Dermis blood vessel endothelial cell (primary cell): ENCODE data around the gene GABRG3. TPM values are rescaled to one million over a fixed set of nuclear protein-coding genes. Genes with fewer than 3 reads are reported as not detected.

Experiments
- DNase-seq: peaks from one replicate; pipeline ENCODE4 v3.0.0; 2010
- total RNA-seq: library from RNA; depleted of rRNA; stranded (reverse); fragments of >200 nt; gene quantifications from 2 replicates; pipeline ENCODE4 v1.2.3, GENCODE V29; 2014

Gene GABRG3
- total RNA-seq, 1 donor from 2014 or later: not detected

GRCh38 chr15:27530994-27531393 lies 560.0 kb downstream of the GABRG3 start:
- no peak for DNase-seq

GRCh38 chr15:27532358-27532757 lies 561.4 kb downstream of the GABRG3 start:
- no peak for DNase-seq

- no peak for DNase-seq
Observed at GRCh38 chr15:27535445-27536129, 564.6 kb downstream of the GABRG3 start.

- DNase-seq: no peak
Observed at GRCh38 chr15:27538325-27538724, 567.3 kb downstream of the GABRG3 start.

- DNase-seq: no peak
Observed at GRCh38 chr15:27541581-27541980, 570.6 kb downstream of the GABRG3 start.

- no peak for DNase-seq
Observed at GRCh38 chr15:27545494-27546255, 574.7 kb downstream of the GABRG3 start.

GRCh38 chr15:27549746-27550145 lies 578.8 kb downstream of the GABRG3 start:
- no peak for DNase-seq

- no peak for DNase-seq
Observed at GRCh38 chr15:27550635-27551034, 579.7 kb downstream of the GABRG3 start.

- DNase-seq: no peak
Observed at GRCh38 chr15:27561816-27562215, 590.8 kb downstream of the GABRG3 start.

GRCh38 chr15:27563765-27564370 lies 592.9 kb downstream of the GABRG3 start:
- DNase-seq: no peak

GRCh38 chr15:27564656-27565055 lies 593.7 kb downstream of the GABRG3 start:
- DNase-seq: no peak

GRCh38 chr15:27570746-27571145 lies 599.8 kb downstream of the GABRG3 start:
- DNase-seq: no peak

GRCh38 chr15:27573805-27574485 lies 603.0 kb downstream of the GABRG3 start:
- DNase-seq: no peak

GRCh38 chr15:27574541-27575054 lies 603.6 kb downstream of the GABRG3 start:
- no peak for DNase-seq

- no peak for DNase-seq
Observed at GRCh38 chr15:27575521-27575920, 604.5 kb downstream of the GABRG3 start.

- DNase-seq: no peak
Observed at GRCh38 chr15:27576576-27576975, 605.6 kb downstream of the GABRG3 start.

- no peak for DNase-seq
Observed at GRCh38 chr15:27579738-27580137, 608.8 kb downstream of the GABRG3 start.

- DNase-seq: no peak
Observed at GRCh38 chr15:27582726-27583410, 611.9 kb downstream of the GABRG3 start.

- no peak for DNase-seq
Observed at GRCh38 chr15:27583651-27584050, 612.7 kb downstream of the GABRG3 start.

GRCh38 chr15:27585041-27585640 lies 614.2 kb downstream of the GABRG3 start:
- no peak for DNase-seq

GRCh38 chr15:27587810-27588209 lies 616.8 kb downstream of the GABRG3 start:
- no peak for DNase-seq

- no peak for DNase-seq
Observed at GRCh38 chr15:27589260-27589659, 618.3 kb downstream of the GABRG3 start.
